Measurements from ENCODE around the gene PANX3. TPM values are rescaled to one million over a fixed set of nuclear protein-coding genes. Genes with fewer than 3 reads are reported as not detected.
A peak's percentile ranks its signal among the peaks of the same experiment; 100 is the strongest.

The PANX3 gene
- total and polyA plus RNA-seq, 9 of the 15 experiments (the other 6 are each of a cell fraction or from before 2014, with no cell fraction given) = 0.09 to 0.69 (median 0.39) TPM

DNA sequence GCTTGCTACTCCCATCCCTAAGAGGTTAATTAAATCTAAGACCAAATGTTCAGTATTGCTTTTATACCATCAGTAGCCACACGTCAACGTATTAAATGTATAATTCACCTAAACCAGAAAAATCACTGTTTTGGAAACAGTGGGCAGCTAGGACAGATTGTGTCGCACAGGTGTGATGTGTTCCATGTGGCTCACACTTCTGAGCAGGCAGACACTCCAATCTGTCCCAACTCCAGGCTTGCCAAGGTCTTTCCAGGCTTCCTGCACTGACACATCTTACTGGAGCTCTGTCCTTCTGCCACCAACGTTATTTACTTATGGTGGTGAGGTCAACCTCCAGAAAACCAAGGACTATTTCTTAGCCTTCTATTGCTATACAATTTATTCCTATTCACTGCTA is 50.9 kb downstream of the PANX3 start:
- WGBS (ENCODE audit: insufficient coverage, low coverage, missing lambda C conversion rate) = 37% methylated on average over 4 of the region's 4 CpGs
- POLR2A ChIA-PET = interaction anchor here (0.7 kb wide), 1 partner anchor 208 kb away, joined by 3 read pairs; no protein-coding TSS in a partner anchor
- Histone ChIP-seq H3K27ac (ENCODE audit: extremely low read depth, low read depth, low read length) (no peak overlapping the region), H3K79me2 (ENCODE audit: control insufficient read depth, insufficient read depth, low read length) (no peaks in the 10 kb centered on the region), H3K4me1 (replicated peaks in 1 of 2; ENCODE audit: control insufficient read depth in 2 of 2, insufficient read depth in 2 of 2, low read length in 2 of 2) (peaks cover 0 to 2% of the 10 kb centered on the region in 2 experiments; a peak in 2 of 5 replicates), H3K9ac (ENCODE audit: insufficient read depth in 1 of 2, low read depth in 2 of 2, low read length in 2 of 2) (no peak overlapping the region), H3K36me3 (ENCODE audit: control insufficient read depth, insufficient read depth, low read length) (no peaks in the 10 kb centered on the region), H3K4me2 (ENCODE audit: insufficient read depth, low read length) (no peak overlapping the region), H2AFZ (ENCODE audit: low read depth, low read length) (no peak overlapping the region), H3K9me3 (replicated peaks; ENCODE audit: control insufficient read depth, insufficient read depth, low read depth, low read length) (no peaks in the 10 kb centered on the region), H3K4me3 (no peak overlapping the region), H3K9me1 (ENCODE audit: control insufficient read depth, insufficient read depth, low read length) (no peaks in the 10 kb centered on the region), H4K20me1 (replicated peaks; ENCODE audit: control insufficient read depth, insufficient read depth, low read length) (no peaks in the 10 kb centered on the region), H3K27me3 (ENCODE audit: control insufficient read depth in 2 of 2, insufficient read depth in 2 of 2, low read length in 2 of 2) (no peaks in the 10 kb centered on the region)
- in situ Hi-C loops (cut with MboI) = no loop called here
- CTCF ChIA-PET (ENCODE audit: low intra/inter-chr PET ratio) = no interaction called here
- FAIRE-seq = no peak
- no peak for DNase-seq (ENCODE audit: extremely low read depth in 1 of 4, low spot score in 3 of 4)
- no peak for TF ChIP-seq HMG20B (CRISPR knock-in tag; IDR thresholded peaks at IDR 0.05)
- no peak for TF ChIP-seq BHLHE40 (IDR thresholded peaks at IDR 0.05; ENCODE audit: low read length)
- no peak for TF ChIP-seq ZNF644 (tag; IDR thresholded peaks at IDR 0.05; ENCODE audit: low read depth)
- TF ChIP-seq CCAR2 (IDR thresholded peaks at IDR 0.05; ENCODE audit: low read depth, low read length) = no peak
- no peak for TF ChIP-seq FOXA1 (IDR thresholded peaks at IDR 0.05; ENCODE audit: borderline replicate concordance)
- no peak for ATAC-seq
- intact Hi-C loops (cut with micrococcal nuclease) = no loop called here
- no TSS peak for BruUV-seq (replicated peaks)

DNA sequence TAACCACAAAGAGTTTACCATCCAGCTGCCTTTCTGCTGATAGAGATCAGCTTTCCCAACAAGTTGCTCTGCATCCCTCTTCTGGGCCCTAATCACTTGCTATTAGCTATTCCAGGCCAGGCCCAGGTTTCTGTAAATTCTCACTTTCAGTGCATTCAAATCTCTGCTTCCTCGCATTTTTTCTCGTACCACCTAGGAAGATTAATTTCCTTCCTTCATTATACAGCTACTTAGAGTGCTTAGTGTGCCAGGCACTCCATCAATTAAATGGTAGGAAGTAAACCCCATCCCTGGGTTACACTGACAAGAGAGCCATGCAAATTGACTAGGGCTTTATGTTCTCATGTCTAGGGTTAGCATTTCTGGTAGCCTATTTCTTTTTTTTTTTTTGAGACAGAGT is 52.6 kb downstream of the PANX3 start:
- intact Hi-C loops (cut with micrococcal nuclease) = no loop called here
- POLR2A ChIA-PET = interaction anchor here (0.5 to 1.0 kb wide), 2 partner anchors 9 to 63 kb away, joined by 3 read pairs; no protein-coding TSS in a partner anchor

More for the DNA sequence above, 52.6 kb downstream of the PANX3 start:
- CTCF ChIA-PET (ENCODE audit: low intra/inter-chr PET ratio) = interaction anchor here (0.6 kb wide), 1 partner anchor 590 kb away, joined by 3 read pairs; no protein-coding TSS in a partner anchor
- 0 out of 2 replicates have a peak, but pooled peaks cover 7% of the 10 kb centered on the region for H4K20me1 ChIP-seq (replicated peaks; ENCODE audit: control insufficient read depth, insufficient read depth, low read length)
- H3K36me3 ChIP-seq (ENCODE audit: control insufficient read depth, insufficient read depth, low read length) = no peaks in the 10 kb centered on the region
- H3K79me2 ChIP-seq (ENCODE audit: control insufficient read depth, insufficient read depth, low read length) = no peaks in the 10 kb centered on the region
- DNase-seq (ENCODE audit: extremely low read depth in 1 of 4, low spot score in 3 of 4) (no peak), ATAC-seq (no peak), FAIRE-seq (no peak)
- H3K9me1 ChIP-seq (ENCODE audit: control insufficient read depth, insufficient read depth, low read length) = no peaks in the 10 kb centered on the region
- no peaks in the 10 kb centered on the region for H3K9me3 ChIP-seq (replicated peaks; ENCODE audit: control insufficient read depth, insufficient read depth, low read depth, low read length)
- no peak overlapping the region for H3K9ac ChIP-seq (ENCODE audit: insufficient read depth in 1 of 2, low read depth in 2 of 2, low read length in 2 of 2)
- in situ Hi-C loops (cut with MboI) = no loop called here
- no peak overlapping the region for H3K4me2 ChIP-seq (ENCODE audit: insufficient read depth, low read length)
- no peak overlapping the region for H3K4me3 ChIP-seq
- TF ChIP-seq, protein P1, sequence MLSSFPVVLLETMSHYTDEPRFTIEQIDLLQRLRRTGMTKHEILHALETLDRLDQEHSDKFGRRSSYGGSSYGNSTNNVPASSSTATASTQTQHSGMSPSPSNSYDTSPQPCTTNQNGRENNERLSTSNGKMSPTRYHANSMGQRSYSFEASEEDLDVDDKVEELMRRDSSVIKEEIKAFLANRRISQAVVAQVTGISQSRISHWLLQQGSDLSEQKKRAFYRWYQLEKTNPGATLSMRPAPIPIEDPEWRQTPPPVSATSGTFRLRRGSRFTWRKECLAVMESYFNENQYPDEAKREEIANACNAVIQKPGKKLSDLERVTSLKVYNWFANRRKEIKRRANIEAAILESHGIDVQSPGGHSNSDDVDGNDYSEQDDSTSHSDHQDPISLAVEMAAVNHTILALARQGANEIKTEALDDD (IDR thresholded peaks at IDR 0.05) = 0 out of 2 replicates have a peak, but pooled peaks have one; percentile 20
- no peak for TF ChIP-seq FOXM1 (IDR thresholded peaks at IDR 0.05; ENCODE audit: low read depth)
- TF ChIP-seq FOXM1 (CRISPR knock-in tag; IDR thresholded peaks at IDR 0.05; ENCODE audit: low read depth) = no peak
- no peak for TF ChIP-seq SLC30A9 (CRISPR knock-in tag; IDR thresholded peaks at IDR 0.05)
- no peak for TF ChIP-seq SRF (CRISPR knock-in tag; IDR thresholded peaks at IDR 0.05)
- H3K27ac ChIP-seq (ENCODE audit: extremely low read depth, low read depth, low read length) = no peak overlapping the region
- BruUV-seq (replicated peaks) = no TSS peak
- no peaks in the 10 kb centered on the region for H3K27me3 ChIP-seq (ENCODE audit: control insufficient read depth in 2 of 2, insufficient read depth in 2 of 2, low read length in 2 of 2)
- no peak overlapping the region for H2AFZ ChIP-seq (ENCODE audit: low read depth, low read length)
- WGBS (ENCODE audit: insufficient coverage, low coverage, missing lambda C conversion rate) = 62% methylated on average over 2 of the region's 2 CpGs
- peaks cover 4 to 16% of the 10 kb centered on the region in 2 experiments; a peak in 2 of 5 replicates for H3K4me1 ChIP-seq (replicated peaks in 1 of 2; ENCODE audit: control insufficient read depth in 2 of 2, insufficient read depth in 2 of 2, low read length in 2 of 2)

Measured in K562 (cell line).